Heart right ventricle (tissue), 16 donors: ENCODE measurements around the gene MIER2. TPM values are rescaled to one million over a fixed set of nuclear protein-coding genes. Genes with fewer than 3 reads are reported as not detected.
"Not testable (repeated sequence)": the region's sequence is repeated elsewhere in the genome, so short reads cannot be mapped to it uniquely, and the experiment has no call there.

Source experiments
- ATAC-seq, 8 donors: fragments of 200-7000 bp; cut with Tn5 transposase; one replicate each; pipeline ENCODE4 v1.9.1; 2020; ENCODE audit warnings: mild to moderate bottlenecking in 8 of 8, moderate library complexity in 8 of 8, moderate number of reproducible peaks in 1 of 8
- DNase-seq, 2 donors: peaks; one replicate each; pipeline ENCODE4 v3.0.0-alpha.2; 2020
- H3K27ac ChIP-seq, 10 donors: fragments of 200-600 bp; sonication (generic) in 2 of 10; one replicate each; pipeline versions ENCODE4 v1.5.0 to v1.8.0; 2020 to 2022; ENCODE audit warnings: mild to moderate bottlenecking in 3 of 10
- H3K27me3 ChIP-seq, 7 donors: fragments of 200-600 bp; one replicate each; pipeline ENCODE4 v1.8.0; 2021 to 2022; ENCODE audit warnings: mild to moderate bottlenecking in 2 of 7
- H3K36me3 ChIP-seq, 9 donors: fragments of 200-600 bp; sonication (generic) in 1 of 9; one replicate each; pipeline versions ENCODE4 v1.5.0 to v1.8.0; 2020 to 2022; ENCODE audit warnings: mild to moderate bottlenecking in 2 of 9
- H3K4me1 ChIP-seq, 9 donors: fragments of 200-600 bp; sonication (generic) in 1 of 9; one replicate each; pipeline versions ENCODE4 v1.5.0 to v1.8.0; 2020 to 2022; ENCODE audit warnings: mild to moderate bottlenecking in 4 of 9
- H3K4me3 ChIP-seq, 10 donors: fragments of 200-600 bp; sonication (generic) in 2 of 10; one replicate each; pipeline versions ENCODE4 v1.5.0 to v1.8.0; 2020 to 2022; ENCODE audit warnings: mild to moderate bottlenecking in 7 of 10, moderate library complexity in 2 of 10
- H3K9me3 ChIP-seq, 11 donors: fragments of 200-600 bp in 10 of 11; sonication (generic) in 2 of 11; one replicate each; pipeline versions ENCODE4 v1.5.0 to v1.8.0; 2013 to 2022; ENCODE audit warnings: mild to moderate bottlenecking in 2 of 11, control low read depth in 1 of 11, moderate library complexity in 1 of 11
- CTCF ChIP-seq, 9 donors: fragments of 200-600 bp; sonication (generic) in 2 of 9; IDR thresholded peaks; one replicate each; pipeline versions ENCODE4 v1.5.0 to v1.8.0; 2021 to 2022; ENCODE audit warnings: antibody characterized with exemption in 9 of 9, mild to moderate bottlenecking in 5 of 9, moderate library complexity in 1 of 9
- WGBS, 2 donors: extraction: QIAGEN DNeasy Blood & Tissue Kit; methylation state at CpG; one replicate each; pipeline ENCODE4 v1.1.7; 2013; ENCODE audit warnings: inconsistent platforms in 1 of 2; 5-methylcytosine and 5-hydroxymethylcytosine counted together
- intact Hi-C, 10 donors: fragments of 100-400 bp; cut with DNase I; formaldehyde crosslinking; loops; one replicate each; pipeline versions ENCODE4 v1.11.1 to v1.14.2; 2022
- polyA plus RNA-seq, 2 donors: library from polyadenylated mRNA; stranded (reverse); fragments of 200-250 nt; gene quantifications; one replicate each; pipeline ENCODE4 v1.2.3, GENCODE V29; 2013
- total RNA-seq, 10 donors: library from RNA; stranded (reverse); fragmentation: NEBNext Ultra II Directional in 3 of 10; extraction: Animal tissue kit (Norgen Biotek cat#: 25700) in 3 of 10; gene quantifications; one replicate each; pipeline versions ENCODE4 v1.2.1 to v1.2.4, GENCODE V29; 2021 to 2023
- donor health status: Arrhythmogenic right ventricular cardiomyopathy.
- donor health status: ischemic (EF 13 %, LVEDD 7.1; RV severe dilation, severe dysfunction).
- donor health status: healthy with polysubstance abuse.
- donor health status: DM: no; HTN: yes; CAD: no.
- donor health status: DM: no; HTN: no; CAD: no.
- donor health status: ischemic (EF 25% LVEDD 6.9; RV normal size, moderate dysfunction).
- donor health status: ischemic (EF 25% LVEDD 5.7; RV mildly dilated, moderate dysfunction).
- donor health status: healthy.
- donor health status: DM: yes; HTN: yes; CAD: no.
- donor health status: Ischemic cardiomyopathy.
- donor health status: ischemic (EF 35%, LVEDD 5.7; RV mildly dilated, moderate dysfunction).
- donor health status: nonischemic (EF 11% LVEDD 7.7; RV severe dilation, severe dysfunction).
- donor health status: DM: yes; HTN: yes; CAD: no.
- donor health status: PGD.
- donor health status: ischemic (EF 29% LVEDD 5.4; RV normal size, mild dysfunction).
- donor health status: nonischemic (EF 23%, LVEDD 6.1; RV moderate dilation, normal function).

MIER2 gene
- total and polyA plus RNA-seq, 12 donors, result 11.1 to 34.6 (median 17.6) TPM

GRCh38 chr19:362683-363082 lies 18.1 kb upstream of the MIER2 start:
- no peak for TF ChIP-seq CTCF (IDR thresholded peaks at IDR 0.05)
- H3K4me3 ChIP-seq, result no peak overlapping the region
- peaks cover 0 to 6% (median 0%) of the 10 kb centered on the region in 9 donors for H3K4me1 ChIP-seq
- H3K36me3 ChIP-seq, result no peaks in the 10 kb centered on the region
- H3K9me3 ChIP-seq, result no peaks in the 10 kb centered on the region
- intact Hi-C loops, result no loop called here
- H3K27ac ChIP-seq, result no peak overlapping the region
- no peak for DNase-seq
- ATAC-seq, result no peak
- 80 to 87% methylated on average over 11 of the region's 11 CpGs for WGBS, 2 donors
- H3K27me3 ChIP-seq, result peaks cover 0 to 49% (median 9%) of the 10 kb centered on the region in 7 donors

- Histone ChIP-seq H3K4me3 (no peak overlapping the region), H3K4me1 (peaks cover 0 to 6% (median 0%) of the 10 kb centered on the region in 9 donors), H3K27me3 (peaks cover 0 to 44% (median 9%) of the 10 kb centered on the region in 7 donors), H3K9me3 (no peaks in the 10 kb centered on the region), H3K36me3 (no peaks in the 10 kb centered on the region), H3K27ac (no peak overlapping the region)
- ATAC-seq, result no peak
- intact Hi-C loops, result no loop called here
- TF ChIP-seq CTCF (IDR thresholded peaks at IDR 0.05), result no peak
- DNase-seq, result no peak
- WGBS, 2 donors, result 91 to 96% methylated on average over 11 of the region's 11 CpGs
Observed at GRCh38 chr19:362154-362553, 17.6 kb upstream of the MIER2 start.

- intact Hi-C loops, result no loop called here
- Histone ChIP-seq H3K36me3 (no peaks in the 10 kb centered on the region), H3K9me3 (peaks cover 0 to 6% (median under 1%) of the 10 kb centered on the region in 11 donors), H3K4me3 (no peak overlapping the region), H3K27ac (no peak overlapping the region), H3K27me3 (peaks cover 0 to 29% (median 8%) of the 10 kb centered on the region in 7 donors), H3K4me1 (peaks cover 0 to 6% (median 0%) of the 10 kb centered on the region in 9 donors)
- DNase-seq (no peak), ATAC-seq (no peak)
- TF ChIP-seq CTCF (IDR thresholded peaks at IDR 0.05), result no peak
- WGBS, 2 donors, result 93 to 95% methylated on average over 2 of the region's 2 CpGs
Observed at GRCh38 chr19:359653-359925, 15.0 kb upstream of the MIER2 start.

- WGBS, 2 donors, result 93% methylated on average over 15 of the region's 15 CpGs
- H3K4me3 ChIP-seq, ATAC-seq, H3K4me1 ChIP-seq, intact Hi-C loops, H3K27ac ChIP-seq, DNase-seq, H3K36me3 ChIP-seq: not testable (repeated sequence)
- Histone ChIP-seq H3K9me3 (peaks cover 0 to 27% (median 18%) of the 10 kb centered on the region in 11 donors), H3K27me3 (peaks cover 0 to 21% (median 7%) of the 10 kb centered on the region in 7 donors)
Observed at GRCh38 chr19:355536-355935, 10.9 kb upstream of the MIER2 start.

GRCh38 chr19:355134-355533 lies 10.5 kb upstream of the MIER2 start:
- ATAC-seq (no peak), DNase-seq (no peak)
- TF ChIP-seq CTCF (IDR thresholded peaks at IDR 0.05), result no peak
- intact Hi-C loops, result no loop called here
- Histone ChIP-seq H3K4me1 (peaks cover 0 to 6% (median 0%) of the 10 kb centered on the region in 9 donors), H3K27ac (no peak overlapping the region), H3K36me3 (no peaks in the 10 kb centered on the region), H3K4me3 (no peak overlapping the region), H3K27me3 (peaks cover 0 to 21% (median 7%) of the 10 kb centered on the region in 7 donors), H3K9me3 (peaks cover 0 to 27% (median 18%) of the 10 kb centered on the region in 11 donors)
- 87 to 92% methylated on average over 4 of the region's 4 CpGs for WGBS, 2 donors
